RWPE2 (cell line): ENCODE results near the gene EFCAB8.

Experiments used
- ATAC-seq: fragments of 200-7000 bp; cut with Tn5 transposase; 3 replicates; pipeline ENCODE4 v1.9.1; 2021; ENCODE audit warnings: low read depth
- DNase-seq: peaks from one replicate; pipeline ENCODE4 v3.0.0-alpha.2; 2020; ENCODE audit warnings: low spot score
- H3K27ac ChIP-seq: fragments of 450-650 bp; 2 replicates; pipeline ENCODE4 v1.5.1; 2017; ENCODE audit warnings: mild to moderate bottlenecking; ENCODE audit not compliant: poor library complexity, severe bottlenecking
- H3K27me3 ChIP-seq: fragments of 250-450 bp; sonication (Bioruptor Pico); 2 replicates; pipeline ENCODE4 v1.5.1; 2021; ENCODE audit warnings: mild to moderate bottlenecking, moderate library complexity; ENCODE audit not compliant: insufficient read depth, poor library complexity, severe bottlenecking
- H3K36me3 ChIP-seq: fragments of 250-450 bp; sonication (Bioruptor Pico); 2 replicates; pipeline ENCODE4 v1.5.1; 2020; ENCODE audit warnings: low read depth, mild to moderate bottlenecking, moderate library complexity
- H3K4me1 ChIP-seq: fragments of 250-450 bp; sonication (Bioruptor Pico); 2 replicates; pipeline ENCODE4 v1.5.1; 2021; ENCODE audit warnings: mild to moderate bottlenecking, moderate library complexity; ENCODE audit not compliant: insufficient read depth, poor library complexity, severe bottlenecking
- H3K4me3 ChIP-seq: fragments of 250-450 bp; sonication (Bioruptor Pico); 2 replicates; pipeline ENCODE4 v1.5.1; 2021; ENCODE audit warnings: mild to moderate bottlenecking, moderate library complexity; ENCODE audit not compliant: severe bottlenecking
- H3K9me3 ChIP-seq: fragments of 250-450 bp; sonication (Bioruptor Pico); 2 replicates; pipeline ENCODE4 v1.5.1; 2021; ENCODE audit warnings: mild to moderate bottlenecking, moderate library complexity; ENCODE audit not compliant: severe bottlenecking
- TF ChIP-seq, protein P1 (sequence below): fragments of 450-650 bp; IDR thresholded peaks from one replicate; pipeline ENCODE4 v1.5.1; 2017; ENCODE audit warnings: mild to moderate bottlenecking, moderate library complexity; ENCODE audit not compliant: poor library complexity, severe bottlenecking

The EFCAB8 gene

DNA sequence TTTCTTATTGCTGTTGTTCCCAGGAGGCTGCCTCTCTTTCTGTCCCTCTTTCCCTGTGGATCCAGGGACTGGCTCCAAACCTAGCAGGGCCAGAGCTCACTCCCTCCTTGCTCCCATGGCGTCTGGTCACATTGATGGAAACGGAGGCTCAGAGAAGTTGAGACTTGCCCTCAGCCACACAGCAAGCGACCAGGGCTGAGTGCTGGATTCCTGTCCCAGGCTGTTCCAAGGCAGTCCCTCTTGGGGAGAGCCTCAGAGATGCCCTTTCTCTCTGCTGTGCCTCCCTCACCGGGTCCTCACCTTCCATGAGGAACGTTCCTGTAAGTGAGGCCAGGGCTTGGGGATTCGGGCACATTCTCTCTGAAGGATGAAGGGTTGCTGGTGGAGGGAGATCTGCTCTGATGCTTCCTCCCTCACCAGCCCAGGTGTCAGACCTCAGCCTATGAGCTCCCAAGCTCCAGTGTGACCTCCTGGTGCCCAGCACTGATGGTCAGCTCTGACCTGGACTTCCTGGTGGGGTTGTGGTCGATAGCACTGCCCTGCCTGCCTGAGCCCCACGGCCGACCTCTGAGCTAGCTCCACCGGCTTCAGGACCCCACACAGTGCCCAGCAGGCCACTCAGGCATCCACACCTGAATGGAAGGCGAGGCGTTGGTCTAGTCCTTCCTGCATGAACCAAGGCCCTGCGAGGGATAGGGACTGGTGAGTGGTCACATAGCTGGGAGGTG lies 118.7 kb downstream of the EFCAB8 start:
- Histone ChIP-seq H3K9me3 (no peaks in the 10 kb centered on the region), H3K36me3 (no peaks in the 10 kb centered on the region), H3K4me1 (no peaks in the 10 kb centered on the region), H3K4me3 (no peak overlapping the region), H3K27me3 (no peaks in the 10 kb centered on the region), H3K27ac (no peak overlapping the region)
- TF ChIP-seq, protein P1, sequence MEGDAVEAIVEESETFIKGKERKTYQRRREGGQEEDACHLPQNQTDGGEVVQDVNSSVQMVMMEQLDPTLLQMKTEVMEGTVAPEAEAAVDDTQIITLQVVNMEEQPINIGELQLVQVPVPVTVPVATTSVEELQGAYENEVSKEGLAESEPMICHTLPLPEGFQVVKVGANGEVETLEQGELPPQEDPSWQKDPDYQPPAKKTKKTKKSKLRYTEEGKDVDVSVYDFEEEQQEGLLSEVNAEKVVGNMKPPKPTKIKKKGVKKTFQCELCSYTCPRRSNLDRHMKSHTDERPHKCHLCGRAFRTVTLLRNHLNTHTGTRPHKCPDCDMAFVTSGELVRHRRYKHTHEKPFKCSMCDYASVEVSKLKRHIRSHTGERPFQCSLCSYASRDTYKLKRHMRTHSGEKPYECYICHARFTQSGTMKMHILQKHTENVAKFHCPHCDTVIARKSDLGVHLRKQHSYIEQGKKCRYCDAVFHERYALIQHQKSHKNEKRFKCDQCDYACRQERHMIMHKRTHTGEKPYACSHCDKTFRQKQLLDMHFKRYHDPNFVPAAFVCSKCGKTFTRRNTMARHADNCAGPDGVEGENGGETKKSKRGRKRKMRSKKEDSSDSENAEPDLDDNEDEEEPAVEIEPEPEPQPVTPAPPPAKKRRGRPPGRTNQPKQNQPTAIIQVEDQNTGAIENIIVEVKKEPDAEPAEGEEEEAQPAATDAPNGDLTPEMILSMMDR, result no peak
- peak; percentile 82 for DNase-seq
- ATAC-seq, result no peak

DNA sequence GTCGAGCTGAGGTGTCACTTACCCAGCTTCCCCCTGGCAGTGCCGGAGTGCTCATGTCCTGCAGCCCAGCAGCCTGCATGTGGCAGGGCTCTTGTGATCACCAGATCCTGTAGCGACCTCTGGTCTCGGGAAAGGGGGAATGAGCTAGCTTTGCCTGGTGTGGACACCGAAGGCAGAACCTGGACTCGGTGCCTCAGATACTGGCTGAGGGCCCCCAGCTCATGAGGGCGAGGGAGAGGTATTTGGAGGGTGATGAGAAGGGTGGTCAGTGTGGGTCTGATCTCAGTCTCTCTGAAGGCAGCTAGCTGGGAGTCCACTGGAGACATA lies 119.2 kb downstream of the EFCAB8 start:
- DNase-seq, result no peak
- Histone ChIP-seq H3K9me3 (no peaks in the 10 kb centered on the region), H3K4me3 (no peak overlapping the region), H3K4me1 (no peaks in the 10 kb centered on the region), H3K36me3 (no peaks in the 10 kb centered on the region), H3K27me3 (no peaks in the 10 kb centered on the region), H3K27ac (no peak overlapping the region)
- ATAC-seq, result no peak
- TF ChIP-seq, protein P1, result no peak

DNA sequence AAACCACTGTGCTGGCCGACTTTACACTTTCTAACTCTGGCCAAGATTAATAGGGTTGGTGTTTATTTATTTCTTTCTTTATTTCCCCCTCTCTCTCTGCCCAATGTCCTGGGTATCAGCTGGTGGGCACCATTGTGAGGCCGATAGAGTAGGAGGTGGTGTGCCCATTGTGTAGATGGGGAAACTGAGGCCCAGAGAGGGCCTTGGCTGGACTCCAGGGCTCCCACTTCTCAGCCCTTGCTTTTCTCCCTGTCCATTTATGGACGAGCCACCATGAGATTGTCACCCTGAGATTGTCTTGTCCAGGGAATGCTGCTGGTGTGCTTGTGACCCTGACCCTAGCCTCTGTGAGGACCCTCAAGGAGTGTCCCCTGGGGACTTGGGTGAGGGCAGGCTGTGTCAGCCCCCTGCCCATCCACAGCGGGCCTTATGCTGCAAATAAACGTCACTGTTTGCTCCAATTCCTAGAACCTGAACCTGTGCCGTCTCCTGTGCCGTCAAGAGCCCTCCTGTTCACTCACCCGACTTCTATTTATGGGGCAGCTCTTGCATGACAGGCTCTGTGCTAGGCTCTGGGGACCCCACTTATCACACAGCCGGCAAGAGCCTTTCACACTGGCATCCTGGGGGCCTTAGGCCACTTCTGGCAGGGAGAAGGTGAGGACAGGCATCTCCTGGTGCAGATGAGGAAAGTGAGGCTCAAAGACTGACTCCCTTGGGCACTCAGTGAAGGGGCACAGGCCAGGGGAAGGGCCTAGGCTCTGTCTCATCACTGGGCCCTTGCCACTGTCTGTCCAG lies 120.7 kb downstream of the EFCAB8 start:
- no peak overlapping the region for H3K27ac ChIP-seq
- no peaks in the 10 kb centered on the region for H3K4me1 ChIP-seq

DNA sequence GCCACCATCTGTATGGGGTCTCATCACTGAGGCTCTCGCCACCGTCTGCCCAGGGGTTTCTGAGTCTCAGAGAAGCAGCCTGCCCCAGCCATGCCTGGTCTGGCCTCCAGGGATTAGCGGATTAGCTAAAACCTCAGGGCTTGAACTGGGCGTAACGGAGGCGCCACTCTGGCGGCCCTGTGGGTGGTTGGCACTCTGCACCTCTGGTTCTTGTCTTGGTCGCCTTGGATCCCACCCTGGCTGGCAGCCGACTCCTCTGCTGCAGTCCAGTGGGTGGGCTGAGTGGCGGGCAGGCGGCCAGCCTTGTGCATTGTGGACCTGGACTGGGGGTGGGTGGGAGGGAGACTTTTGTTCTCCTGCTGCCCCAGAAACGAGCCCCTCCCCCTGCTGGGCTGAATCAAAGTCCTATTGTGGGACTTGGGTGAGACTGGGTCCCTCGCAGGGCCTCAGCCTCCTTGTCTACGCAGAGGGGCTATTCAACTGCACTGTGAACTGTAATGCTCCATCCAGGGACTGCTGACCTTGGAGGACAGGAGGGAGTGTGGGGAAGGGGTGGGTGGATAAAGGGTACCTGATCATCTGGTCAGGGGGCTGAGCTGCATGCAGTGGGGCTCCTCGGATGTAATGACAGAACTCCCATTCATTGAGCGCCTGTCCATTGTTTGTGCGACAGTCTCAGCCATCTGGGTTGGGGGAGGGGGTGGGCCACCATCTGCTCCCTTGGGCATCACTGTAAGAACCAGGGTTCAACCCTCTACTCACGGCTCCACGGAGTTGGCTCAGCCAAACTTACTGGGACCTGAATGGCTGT lies 121.6 kb downstream of the EFCAB8 start:
- H3K36me3 ChIP-seq, result no peaks in the 10 kb centered on the region
- no peak overlapping the region for H3K27ac ChIP-seq
- DNase-seq (peak; percentile 78), ATAC-seq (no peak)
- H3K4me1 ChIP-seq, result no peaks in the 10 kb centered on the region
- H3K27me3 ChIP-seq, result no peaks in the 10 kb centered on the region
- TF ChIP-seq, protein P1, result no peak
- H3K4me3 ChIP-seq, result no peak overlapping the region
- no peaks in the 10 kb centered on the region for H3K9me3 ChIP-seq

More for the DNA sequence above, 120.7 kb downstream of the EFCAB8 start:
- Histone ChIP-seq H3K36me3 (no peaks in the 10 kb centered on the region), H3K4me3 (no peak overlapping the region), H3K27me3 (no peaks in the 10 kb centered on the region), H3K9me3 (no peaks in the 10 kb centered on the region)
- DNase-seq, result peak; percentile 69
- TF ChIP-seq, protein P1, result no peak
- ATAC-seq, result no peak
